Trophoblast cell (in vitro differentiated cells and primary cell): ENCODE results near the gene P2RX7.

Experiments
- DNase-seq, 2 donors: peaks; one replicate each; pipeline ENCODE4 v3.0.0-alpha.2; 2016
- H2AFZ ChIP-seq: 2 replicates; pipeline ENCODE4 v1.6.1; 2013; ENCODE audit warnings: low read length, moderate library complexity, mild to moderate bottlenecking; ENCODE audit not compliant: insufficient read depth, poor library complexity
- H2AK5ac ChIP-seq: 2 replicates; pipeline ENCODE4 v1.6.1; 2013; ENCODE audit warnings: mild to moderate bottlenecking, low read length
- H2BK120ac ChIP-seq: 2 replicates; pipeline ENCODE4 v1.6.1; 2013; ENCODE audit warnings: low read length, mild to moderate bottlenecking, moderate library complexity; ENCODE audit not compliant: insufficient read depth, poor library complexity
- H2BK12ac ChIP-seq: 2 replicates; pipeline ENCODE4 v1.6.1; 2013; ENCODE audit warnings: mild to moderate bottlenecking, low read length, moderate library complexity
- H2BK5ac ChIP-seq: 2 replicates; pipeline ENCODE4 v1.6.1; 2013; ENCODE audit warnings: low read length, low read depth, moderate library complexity, mild to moderate bottlenecking; ENCODE audit not compliant: poor library complexity
- H3K14ac ChIP-seq: 2 replicates; pipeline ENCODE4 v1.6.1; 2013; ENCODE audit warnings: mild to moderate bottlenecking, low read length
- H3K18ac ChIP-seq: 2 replicates; pipeline ENCODE4 v1.6.1; 2013; ENCODE audit warnings: mild to moderate bottlenecking, low read length
- H3K23ac ChIP-seq: 2 replicates; pipeline ENCODE4 v1.6.1; 2013; ENCODE audit warnings: low read length
- H3K27ac ChIP-seq: 2 replicates; pipeline ENCODE4 v1.5.1; 2013; ENCODE audit warnings: low read depth, mild to moderate bottlenecking, inconsistent platforms, low read length, moderate library complexity
- H3K27me3 ChIP-seq: 2 replicates; pipeline ENCODE4 v1.6.1; 2013; ENCODE audit warnings: inconsistent platforms, mild to moderate bottlenecking, low read length, moderate library complexity; ENCODE audit not compliant: insufficient read depth
- H3K36me3 ChIP-seq, 2 experiments: 1 replicate in 1 of 2; 2 replicates in 1 of 2; pipeline ENCODE4 v1.6.1; 2013; ENCODE audit warnings: low read length in 2 of 2, mild to moderate bottlenecking in 2 of 2, moderate library complexity in 1 of 2; ENCODE audit not compliant: insufficient read depth in 2 of 2, control insufficient read depth in 1 of 2
- H3K4ac ChIP-seq: 2 replicates; pipeline ENCODE4 v1.6.1; 2013; ENCODE audit warnings: low read depth, mild to moderate bottlenecking, low read length, moderate library complexity
- H3K4me1 ChIP-seq, 2 experiments: 1 replicate in 1 of 2; 2 replicates in 1 of 2; pipeline ENCODE4 v1.6.1; 2013; ENCODE audit warnings: low read length in 2 of 2, mild to moderate bottlenecking in 2 of 2, moderate library complexity in 1 of 2; ENCODE audit not compliant: insufficient read depth in 2 of 2, control insufficient read depth in 1 of 2
- H3K4me2 ChIP-seq: 2 replicates; pipeline ENCODE4 v1.6.1; 2013; ENCODE audit warnings: inconsistent platforms, mild to moderate bottlenecking, low read length, moderate library complexity
- H3K4me3 ChIP-seq: 2 replicates; pipeline ENCODE4 v1.5.1; 2013; ENCODE audit warnings: mild to moderate bottlenecking, low read depth, low read length, inconsistent platforms
- H3K79me1 ChIP-seq: one replicate; pipeline ENCODE4 v1.6.1; 2013; ENCODE audit warnings: low read length
- H3K79me2 ChIP-seq: 2 replicates; pipeline ENCODE4 v1.6.1; 2013; ENCODE audit warnings: low read length, mild to moderate bottlenecking; ENCODE audit not compliant: control insufficient read depth, insufficient read depth, poor library complexity
- H3K9ac ChIP-seq: 2 replicates; pipeline ENCODE4 v1.6.1; 2013; ENCODE audit warnings: mild to moderate bottlenecking, low read length
- H3K9me3 ChIP-seq: 2 replicates; pipeline ENCODE4 v1.6.1; 2013; ENCODE audit warnings: low read depth, mild to moderate bottlenecking, control low read depth, inconsistent platforms, low read length; ENCODE audit not compliant: insufficient read depth
- H4K12ac ChIP-seq: 2 replicates; pipeline ENCODE4 v1.6.1; 2013; ENCODE audit warnings: low read depth, mild to moderate bottlenecking, low read length, moderate library complexity
- H4K8ac ChIP-seq: 2 replicates; pipeline ENCODE4 v1.6.1; 2013; ENCODE audit warnings: low read depth, mild to moderate bottlenecking, low read length, moderate library complexity
- H4K91ac ChIP-seq: one replicate; pipeline ENCODE4 v1.6.1; 2013; ENCODE audit warnings: low read depth, mild to moderate bottlenecking, low read length, moderate library complexity
- WGBS: extraction: QIAGEN DNeasy Blood & Tissue Kit; methylation state at CpG from one replicate; pipeline ENCODE4 v1.1.7; 2013; ENCODE audit warnings: missing lambda C conversion rate; ENCODE audit not compliant: insufficient read length, insufficient coverage; ENCODE audit errors: extremely low coverage; 5-methylcytosine and 5-hydroxymethylcytosine counted together

The P2RX7 gene

DNA sequence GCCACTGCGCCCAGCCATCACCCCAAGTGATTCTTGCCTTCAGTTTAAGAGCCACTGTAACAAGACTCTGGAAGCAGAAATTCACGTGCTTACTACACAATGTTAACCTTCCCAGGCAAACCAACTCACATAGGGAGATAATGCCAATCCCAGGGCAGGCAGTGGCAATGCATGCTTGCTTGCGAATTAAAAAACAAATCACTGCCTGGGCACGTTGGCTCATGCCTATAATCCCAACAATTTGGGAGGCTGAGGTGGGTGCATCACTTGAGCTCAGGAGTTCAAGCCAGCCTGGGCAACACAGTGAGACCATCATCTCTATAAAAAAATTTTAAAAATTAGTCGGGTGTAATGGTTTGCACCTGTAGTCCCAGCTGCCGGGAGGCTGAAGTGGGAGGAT is 39.5 kb downstream of the P2RX7 start:
- H3K4ac ChIP-seq: no peak overlapping the region
- H2BK5ac ChIP-seq: no peak overlapping the region
- no peaks in the 10 kb centered on the region for H3K36me3 ChIP-seq
- H3K79me2 ChIP-seq: no peaks in the 10 kb centered on the region
- no peak overlapping the region for H2AFZ ChIP-seq
- no peak for DNase-seq
- no peak overlapping the region for H4K91ac ChIP-seq
- H2AK5ac ChIP-seq: no peak overlapping the region
- H3K4me3 ChIP-seq: no peak overlapping the region
- peaks cover 3% of the 10 kb centered on the region in 2 experiments for H3K4me1 ChIP-seq
- no peaks in the 10 kb centered on the region for H3K9me3 ChIP-seq
- H3K23ac ChIP-seq: no peak overlapping the region
- H3K27me3 ChIP-seq: no peaks in the 10 kb centered on the region
- no peak overlapping the region for H2BK120ac ChIP-seq
- H3K14ac ChIP-seq: no peak overlapping the region
- no peak overlapping the region for H4K12ac ChIP-seq
- no peak overlapping the region for H3K18ac ChIP-seq
- no peak overlapping the region for H4K8ac ChIP-seq
- no peaks in the 10 kb centered on the region for H3K79me1 ChIP-seq
- no peak overlapping the region for H2BK12ac ChIP-seq
- no peak overlapping the region for H3K9ac ChIP-seq
- H3K4me2 ChIP-seq: no peak overlapping the region
- H3K27ac ChIP-seq: no peak overlapping the region
- no CpG with 5 or more reads among the region's 6 CpGs for WGBS

- H3K4me3 ChIP-seq: no peak overlapping the region
- H4K91ac ChIP-seq: no peak overlapping the region
- H2BK120ac ChIP-seq: no peak overlapping the region
- no peak overlapping the region for H3K4ac ChIP-seq
- H3K14ac ChIP-seq: no peak overlapping the region
- H2AK5ac ChIP-seq: no peak overlapping the region
- no peak overlapping the region for H3K9ac ChIP-seq
- H2BK5ac ChIP-seq: no peak overlapping the region
- no peaks in the 10 kb centered on the region for H3K27me3 ChIP-seq
- no peak overlapping the region for H3K27ac ChIP-seq
- no peak overlapping the region for H3K23ac ChIP-seq
- no peak overlapping the region for H2AFZ ChIP-seq
- peak; percentile 25 to 46 for DNase-seq
- no peaks in the 10 kb centered on the region for H3K9me3 ChIP-seq
- H4K8ac ChIP-seq: no peak overlapping the region
- no peak overlapping the region for H4K12ac ChIP-seq
- H3K18ac ChIP-seq: no peak overlapping the region
- no CpG with 5 or more reads among the region's 16 CpGs for WGBS
- H3K79me1 ChIP-seq: no peaks in the 10 kb centered on the region
- no peaks in the 10 kb centered on the region for H3K36me3 ChIP-seq
- no peak overlapping the region for H2BK12ac ChIP-seq
- no peaks in the 10 kb centered on the region for H3K79me2 ChIP-seq
- H3K4me1 ChIP-seq: no peaks in the 10 kb centered on the region
- no peak overlapping the region for H3K4me2 ChIP-seq
Observed at GRCh38 chr12:121175383-121176119, 42.9 kb downstream of the P2RX7 start.

DNA sequence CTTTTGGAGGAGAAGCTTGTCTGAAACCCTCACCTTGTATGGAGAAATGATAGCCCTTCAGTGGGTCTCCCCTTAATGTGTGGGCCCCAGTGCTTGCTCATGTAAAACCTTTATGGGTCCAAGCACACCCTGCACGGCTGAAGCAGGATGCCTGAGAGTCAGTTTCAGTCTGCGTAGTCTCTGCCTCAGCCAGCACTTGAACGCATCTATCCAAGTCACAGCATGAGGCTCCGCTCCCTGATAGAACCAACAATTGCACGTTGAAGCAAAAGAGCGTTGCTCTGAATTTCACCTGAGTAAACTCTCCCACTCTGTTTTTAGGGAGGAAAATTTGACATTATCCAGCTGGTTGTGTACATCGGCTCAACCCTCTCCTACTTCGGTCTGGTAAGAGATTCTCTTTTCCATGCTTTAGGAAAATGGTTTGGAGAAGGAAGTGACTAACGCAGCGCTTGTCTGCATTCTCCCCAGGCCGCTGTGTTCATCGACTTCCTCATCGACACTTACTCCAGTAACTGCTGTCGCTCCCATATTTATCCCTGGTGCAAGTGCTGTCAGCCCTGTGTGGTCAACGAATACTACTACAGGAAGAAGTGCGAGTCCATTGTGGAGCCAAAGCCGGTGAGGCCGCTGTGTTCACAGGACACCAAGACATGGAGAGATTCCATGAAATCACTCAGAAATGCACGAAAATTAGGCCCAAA is 44.3 kb downstream of the P2RX7 start:
- Histone ChIP-seq H3K9me3 (no peaks in the 10 kb centered on the region), H3K4ac (no peak overlapping the region)
- WGBS: no CpG with 5 or more reads among the region's 19 CpGs

DNA sequence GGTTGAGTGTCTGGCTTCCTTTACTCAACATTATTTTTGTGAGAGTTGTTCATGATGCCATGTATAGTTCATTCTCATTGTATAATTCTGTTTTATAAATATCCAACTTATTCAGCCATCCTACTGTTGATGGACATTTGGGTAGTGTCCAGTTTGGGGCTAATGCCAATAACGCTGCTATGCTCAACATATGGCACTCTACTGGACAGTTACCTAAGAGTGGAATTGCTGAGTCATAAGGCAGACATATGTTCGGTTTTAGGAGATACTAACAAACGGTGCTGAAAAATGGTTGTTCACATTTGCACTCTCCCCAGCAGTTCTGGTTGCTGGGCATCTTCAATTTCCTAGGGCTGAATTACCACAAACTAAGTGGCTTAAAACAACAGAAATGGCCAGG is 48.5 kb downstream of the P2RX7 start:
- Histone ChIP-seq H3K18ac (no peak overlapping the region), H3K4me1 (peaks cover 0 to 4% of the 10 kb centered on the region in 2 experiments), H4K8ac (no peak overlapping the region), H2AK5ac (no peak overlapping the region), H3K4me2 (no peak overlapping the region), H3K36me3 (no peaks in the 10 kb centered on the region), H3K9ac (no peak overlapping the region), H3K4ac (no peak overlapping the region), H2AFZ (no peak overlapping the region), H2BK12ac (no peak overlapping the region), H2BK5ac (no peak overlapping the region), H3K9me3 (no peaks in the 10 kb centered on the region), H3K4me3 (no peak overlapping the region), H3K14ac (no peak overlapping the region), H3K79me1 (peaks cover 2% of the 10 kb centered on the region), H4K91ac (no peak overlapping the region), H4K12ac (no peak overlapping the region), H3K23ac (no peak overlapping the region), H3K27ac (no peak overlapping the region), H2BK120ac (no peak overlapping the region), H3K79me2 (no peaks in the 10 kb centered on the region), H3K27me3 (no peaks in the 10 kb centered on the region)
- no peak for DNase-seq
- no CpG with 5 or more reads among the region's 3 CpGs for WGBS

More for the DNA sequence above, 44.3 kb downstream of the P2RX7 start:
- Histone ChIP-seq H4K12ac (no peak overlapping the region), H2BK120ac (no peak overlapping the region), H2AK5ac (no peak overlapping the region), H3K14ac (no peak overlapping the region), H3K27ac (no peak overlapping the region), H3K4me1 (no peaks in the 10 kb centered on the region), H3K4me3 (no peak overlapping the region), H4K8ac (no peak overlapping the region), H3K9ac (no peak overlapping the region), H3K36me3 (no peaks in the 10 kb centered on the region), H2AFZ (no peak overlapping the region), H4K91ac (no peak overlapping the region), H3K23ac (no peak overlapping the region), H2BK5ac (no peak overlapping the region), H3K27me3 (no peaks in the 10 kb centered on the region), H2BK12ac (no peak overlapping the region), H3K79me1 (no peaks in the 10 kb centered on the region), H3K4me2 (no peak overlapping the region), H3K79me2 (no peaks in the 10 kb centered on the region), H3K18ac (no peak overlapping the region)
- DNase-seq: no peak
